ENCODE data around the gene ACSM3. TPM values are rescaled to one million over a fixed set of nuclear protein-coding genes. Genes with fewer than 3 reads are reported as not detected.

ACSM3 gene
- total and polyA plus RNA-seq, 9 of the 15 experiments (the other 6 are each of a cell fraction or from before 2014, with no cell fraction given), result 112 to 420 (median 182) TPM

- TF ChIP-seq ATF2 (CRISPR knock-in tag; IDR thresholded peaks at IDR 0.05), result no peak
- TF ChIP-seq ZNF511 (CRISPR knock-in tag; IDR thresholded peaks at IDR 0.05), result no peak; the same call in 1 of the 2 replicates
- TF ChIP-seq NUFIP1 (IDR thresholded peaks at IDR 0.05; ENCODE audit: partially characterized antibody), result no peak
- TF ChIP-seq ZFX (CRISPR knock-in tag; IDR thresholded peaks at IDR 0.05), result peak; percentile 13
- peak; percentile 69; the same call in 1 of the 2 replicates for TF ChIP-seq NR2C2 (CRISPR knock-in tag; IDR thresholded peaks at IDR 0.05)
- peak; percentile 91 for TF ChIP-seq NR2C2 (tag; IDR thresholded peaks at IDR 0.05)
- TF ChIP-seq NONO (IDR thresholded peaks at IDR 0.05; ENCODE audit: low read depth in 2 of 2, low read length in 1 of 2), result peak in 1 of 2 experiments; percentile 8; a peak in 1 of 4 replicates
- no peak for TF ChIP-seq CBX2 (IDR thresholded peaks at IDR 0.05; ENCODE audit: insufficient read depth, low read length, poor library complexity, severe bottlenecking)
- TF ChIP-seq ARID2 (IDR thresholded peaks at IDR 0.05), result no peak
- no peak for TF ChIP-seq POU5F1 (IDR thresholded peaks at IDR 0.05; ENCODE audit: borderline replicate concordance, low read depth, low read length, partially characterized antibody)
- no peak for TF ChIP-seq NR1H2 (CRISPR knock-in tag; IDR thresholded peaks at IDR 0.05)
- peak; percentile 35 to 41; a peak in 1 of 4 replicates for TF ChIP-seq ARNT (IDR thresholded peaks at IDR 0.05)
- no peak for TF ChIP-seq HNRNPUL1 (IDR thresholded peaks at IDR 0.05; ENCODE audit: low read length)
- no peak for TF ChIP-seq CUX1 (CRISPR knock-in tag; IDR thresholded peaks at IDR 0.05)
- peak; percentile 99 for TF ChIP-seq GTF2E2 (tag; IDR thresholded peaks at IDR 0.05)
- TF ChIP-seq EP300 (IDR thresholded peaks at IDR 0.05; ENCODE audit: low read length), result peak; percentile 57
- 0 out of 2 replicates have a peak, but pooled peaks have one; percentile 15 for TF ChIP-seq MTA2 (IDR thresholded peaks at IDR 0.05; ENCODE audit: low read depth)
- TF ChIP-seq ETS1 (conservative IDR thresholded peaks at IDR 0.05; ENCODE audit: control insufficient read depth, low read depth, low read length), result peak; percentile 64
- TF ChIP-seq U2AF1 (optimal IDR thresholded peaks at IDR 0.05; ENCODE audit: low read depth, low read length), result no peak
- TF ChIP-seq ZKSCAN3 (CRISPR knock-in tag; IDR thresholded peaks at IDR 0.05), result no peak
Observed at GRCh38 chr16:20806168-20807050, 42.6 kb downstream of the ACSM3 start, which contains the start of the genes ERI2 and REXO5 (continued).

Data from K562 (cell line).